Lower leg skin (tissue), 3 donors: ENCODE results near the gene ZNF91.

Experiments used
- POLR2A ChIP-seq, 2 donors: fragments of 450-650 bp; IDR thresholded peaks; one replicate each; pipeline ENCODE4 v1.6.1; 2016 to 2017; ENCODE audit warnings: antibody characterized with exemption in 2 of 2, mild to moderate bottlenecking in 1 of 2, moderate library complexity in 1 of 2
- TF ChIP-seq, protein P1 (sequence below), 3 donors: fragments of 450-650 bp; IDR thresholded peaks; one replicate each; pipeline ENCODE4 v1.5.1; 2016; ENCODE audit warnings: antibody characterized with exemption in 3 of 3, mild to moderate bottlenecking in 3 of 3, moderate library complexity in 2 of 3

DNA sequence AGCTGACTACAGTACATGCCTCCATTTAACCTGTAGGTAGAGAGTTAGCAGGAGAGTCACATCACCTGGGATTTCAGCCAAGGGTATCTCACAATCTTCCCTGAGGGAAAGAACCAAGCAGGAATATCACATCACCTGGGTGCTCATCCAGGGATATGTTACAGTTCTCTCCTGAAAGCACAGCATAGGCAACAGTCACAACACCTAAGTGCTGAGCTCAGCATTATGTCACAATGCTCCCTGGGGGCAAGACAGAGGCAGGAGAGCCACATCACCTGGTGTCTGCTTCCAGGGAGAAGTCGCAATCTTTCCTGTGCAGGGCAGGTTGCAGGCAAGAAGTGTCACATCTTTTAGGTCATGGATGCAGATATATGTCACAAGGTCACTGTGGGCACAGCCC, 9.4 kb upstream of the ZNF91 start:
- TF ChIP-seq, protein P1, sequence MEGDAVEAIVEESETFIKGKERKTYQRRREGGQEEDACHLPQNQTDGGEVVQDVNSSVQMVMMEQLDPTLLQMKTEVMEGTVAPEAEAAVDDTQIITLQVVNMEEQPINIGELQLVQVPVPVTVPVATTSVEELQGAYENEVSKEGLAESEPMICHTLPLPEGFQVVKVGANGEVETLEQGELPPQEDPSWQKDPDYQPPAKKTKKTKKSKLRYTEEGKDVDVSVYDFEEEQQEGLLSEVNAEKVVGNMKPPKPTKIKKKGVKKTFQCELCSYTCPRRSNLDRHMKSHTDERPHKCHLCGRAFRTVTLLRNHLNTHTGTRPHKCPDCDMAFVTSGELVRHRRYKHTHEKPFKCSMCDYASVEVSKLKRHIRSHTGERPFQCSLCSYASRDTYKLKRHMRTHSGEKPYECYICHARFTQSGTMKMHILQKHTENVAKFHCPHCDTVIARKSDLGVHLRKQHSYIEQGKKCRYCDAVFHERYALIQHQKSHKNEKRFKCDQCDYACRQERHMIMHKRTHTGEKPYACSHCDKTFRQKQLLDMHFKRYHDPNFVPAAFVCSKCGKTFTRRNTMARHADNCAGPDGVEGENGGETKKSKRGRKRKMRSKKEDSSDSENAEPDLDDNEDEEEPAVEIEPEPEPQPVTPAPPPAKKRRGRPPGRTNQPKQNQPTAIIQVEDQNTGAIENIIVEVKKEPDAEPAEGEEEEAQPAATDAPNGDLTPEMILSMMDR (IDR thresholded peaks at IDR 0.05): no peak
- no peak for TF ChIP-seq POLR2A (IDR thresholded peaks at IDR 0.05)
